SW480 (cell line): ENCODE results near the gene STRBP.

ENCODE experiments used
- DNase-seq: peaks from one replicate; pipeline ENCODE4 v3.0.0-alpha.2; 2016; ENCODE audit warnings: low spot score

STRBP gene

GRCh38 chr9:123128591-123128990 is 139.8 kb downstream of the STRBP start:
- no peak for DNase-seq

GRCh38 chr9:123127512-123128075 is 140.8 kb downstream of the STRBP start:
- no peak for DNase-seq

- no peak for DNase-seq
Observed at GRCh38 chr9:123121457-123121856, 146.9 kb downstream of the STRBP start.

GRCh38 chr9:123120953-123121352 is 147.4 kb downstream of the STRBP start:
- no peak for DNase-seq

- DNase-seq = no peak
Observed at GRCh38 chr9:123120131-123120530, 148.3 kb downstream of the STRBP start.

- no peak for DNase-seq
Observed at GRCh38 chr9:123119566-123119965, 148.8 kb downstream of the STRBP start.

- no peak for DNase-seq
Observed at GRCh38 chr9:123116036-123116435, 152.3 kb downstream of the STRBP start.

GRCh38 chr9:123115146-123115913 is 153.1 kb downstream of the STRBP start:
- DNase-seq = no peak

GRCh38 chr9:123113185-123113584 is 155.2 kb downstream of the STRBP start:
- DNase-seq = no peak

GRCh38 chr9:123112015-123112975 is 156.1 kb downstream of the STRBP start:
- no peak for DNase-seq

- DNase-seq = peak; percentile 9
Observed at GRCh38 chr9:123111427-123112014, 156.9 kb downstream of the STRBP start.

- DNase-seq = no peak
Observed at GRCh38 chr9:123109540-123110279, 158.7 kb downstream of the STRBP start.

- DNase-seq = no peak
Observed at GRCh38 chr9:123108976-123109375, 159.4 kb downstream of the STRBP start.

- DNase-seq = no peak
Observed at GRCh38 chr9:123107639-123108285, 160.6 kb downstream of the STRBP start.

- DNase-seq = no peak
Observed at GRCh38 chr9:123105490-123105889, 162.9 kb downstream of the STRBP start.

- DNase-seq = no peak
Observed at GRCh38 chr9:123104807-123105206, 163.6 kb downstream of the STRBP start.

- DNase-seq = no peak
Observed at GRCh38 chr9:123102375-123103113, 165.8 kb downstream of the STRBP start.

GRCh38 chr9:123099548-123099947 is 168.8 kb downstream of the STRBP start:
- no peak for DNase-seq

GRCh38 chr9:123099042-123099441 is 169.3 kb downstream of the STRBP start:
- no peak for DNase-seq

- DNase-seq = no peak
Observed at GRCh38 chr9:123098096-123098459, 170.3 kb downstream of the STRBP start.
